GM20431 (cell line): ENCODE measurements around the gene GNB1L.

Experiments
- in situ Hi-C: fragments of 300-500 bp; cut with MseI, MboI; formaldehyde crosslinking; loops from one replicate; pipeline ENCODE4 v1.15.0; 2020; ENCODE audit warnings: low sequenced_read_pairs; ENCODE audit not compliant: unreplicated experiment

The GNB1L gene

DNA sequence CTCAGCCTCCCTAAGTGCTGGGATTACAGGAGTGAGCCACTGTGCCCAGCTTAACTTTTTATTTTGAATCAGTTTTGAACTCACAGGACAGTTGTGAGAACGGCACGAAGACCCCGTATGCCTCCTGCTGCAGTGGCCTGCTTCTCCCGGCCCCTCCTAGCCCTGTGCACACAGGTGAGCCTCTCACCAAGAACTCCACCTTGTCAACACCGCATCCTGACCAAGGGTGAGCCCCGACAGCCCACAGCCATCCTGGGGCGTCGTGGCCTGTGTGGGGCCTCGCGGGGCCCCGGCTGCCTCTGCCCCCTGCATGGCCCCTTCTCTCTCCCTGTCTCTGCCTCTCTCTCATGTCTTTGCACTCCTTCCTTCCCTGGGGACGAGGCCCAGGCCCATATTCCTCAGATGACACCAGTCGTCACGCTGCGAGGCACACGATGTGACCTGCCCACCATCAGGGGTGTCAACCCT, 38.8 kb downstream of the GNB1L start:
- in situ Hi-C loops, result no loop called here

DNA sequence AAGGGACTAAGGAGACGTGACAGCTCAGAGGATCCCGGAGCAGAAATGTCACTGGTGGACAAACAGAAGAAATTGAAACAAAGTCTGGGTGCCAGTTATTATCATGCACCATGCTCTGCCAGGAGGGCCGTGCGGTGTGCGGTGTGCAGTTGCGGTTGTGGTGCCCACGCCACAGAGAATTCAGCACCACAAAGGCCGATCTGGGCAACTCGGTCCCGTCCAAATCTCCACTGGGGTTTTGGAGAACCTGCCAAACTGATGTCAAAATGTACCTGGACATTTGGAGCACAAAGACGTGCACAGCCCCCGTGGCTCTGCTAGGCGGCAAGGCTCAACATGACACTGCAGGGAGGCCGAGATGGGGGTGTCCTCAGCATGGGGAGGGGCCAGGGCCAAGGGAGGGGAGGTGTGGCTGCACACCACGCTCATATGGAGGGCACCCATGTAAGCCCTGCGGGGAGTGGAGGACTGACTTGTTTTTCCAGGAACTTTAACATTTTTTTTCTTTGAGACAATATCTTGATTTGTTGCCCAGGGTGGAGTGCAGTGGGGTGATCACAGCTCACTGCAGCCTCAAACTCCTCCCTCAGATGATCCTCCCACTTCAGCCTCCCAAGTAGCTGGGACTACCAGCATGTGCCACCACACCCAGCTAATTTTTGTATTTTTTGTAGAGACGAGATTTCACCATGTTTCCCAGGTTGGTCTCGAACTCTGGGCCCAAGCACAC, 39.4 kb downstream of the GNB1L start:
- in situ Hi-C loops, result no loop called here

DNA sequence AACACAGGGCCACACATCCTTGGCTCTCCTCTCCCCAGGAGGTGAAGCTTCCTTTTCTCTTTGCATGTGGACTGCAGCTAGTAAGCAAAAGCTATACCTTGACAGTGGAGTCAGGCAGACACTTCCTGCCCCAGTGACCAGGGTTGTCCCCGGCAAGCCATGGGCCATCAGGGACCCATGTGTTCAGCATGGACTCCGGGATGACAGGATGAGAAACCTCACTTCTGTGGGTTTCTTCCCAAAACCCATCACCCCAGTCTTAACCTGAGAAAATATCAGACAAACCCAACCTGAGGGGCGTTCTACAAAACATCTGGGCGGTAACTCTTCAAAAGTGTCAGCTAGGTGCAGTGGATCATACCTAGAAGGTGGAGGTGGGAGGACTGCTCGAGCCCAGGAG, 40.2 kb downstream of the GNB1L start:
- in situ Hi-C loops, result no loop called here

GRCh38 chr22:19812910-19813309, 41.8 kb downstream of the GNB1L start:
- in situ Hi-C loops, result no loop called here

- in situ Hi-C loops, result no loop called here
These were observed 42.6 kb downstream of the GNB1L start for GRCh38 chr22:19811811-19812771.

DNA sequence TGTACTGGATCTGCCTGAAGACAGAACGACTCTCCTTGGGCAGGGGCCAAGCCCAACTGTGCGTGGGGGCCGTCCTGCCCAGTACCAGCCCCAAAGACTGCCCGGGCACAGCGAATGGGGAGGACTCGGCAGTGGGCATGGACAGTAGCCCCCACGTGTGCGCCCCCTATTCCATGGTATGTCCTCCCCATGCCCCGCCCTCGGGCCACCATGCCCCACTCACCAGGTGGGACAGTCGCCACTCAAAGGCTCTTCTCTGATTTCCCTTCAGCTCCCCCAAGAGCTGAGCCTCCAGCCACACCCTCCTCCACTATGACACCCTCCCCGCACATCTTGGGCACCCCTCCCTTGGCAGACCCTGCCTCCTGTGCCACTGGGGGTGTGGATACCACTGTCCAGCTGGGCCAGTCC, 43.5 kb downstream of the GNB1L start:
- in situ Hi-C loops, result no loop called here

GRCh38 chr22:19810381-19811201, 44.1 kb downstream of the GNB1L start:
- in situ Hi-C loops, result no loop called here

DNA sequence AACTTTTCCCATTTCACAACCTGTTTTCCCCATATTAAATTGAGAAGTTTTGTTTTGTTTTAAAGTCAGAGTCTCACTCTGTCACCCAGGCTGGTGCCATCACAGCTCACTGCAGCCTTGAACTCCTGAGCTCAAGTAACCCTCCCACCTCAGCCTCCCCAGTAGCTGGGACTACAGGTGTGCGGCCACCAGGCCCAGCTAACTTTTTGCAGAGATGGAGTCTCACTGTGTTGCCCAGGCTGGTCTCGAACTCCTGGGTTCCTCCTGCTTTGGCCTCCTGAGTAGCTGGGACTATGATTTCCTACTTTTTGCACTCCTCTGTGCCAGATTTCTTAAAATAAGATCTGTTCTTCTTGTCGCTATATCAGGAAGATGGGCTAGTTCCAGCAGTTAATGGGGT, 44.9 kb downstream of the GNB1L start:
- in situ Hi-C loops, result no loop called here

DNA sequence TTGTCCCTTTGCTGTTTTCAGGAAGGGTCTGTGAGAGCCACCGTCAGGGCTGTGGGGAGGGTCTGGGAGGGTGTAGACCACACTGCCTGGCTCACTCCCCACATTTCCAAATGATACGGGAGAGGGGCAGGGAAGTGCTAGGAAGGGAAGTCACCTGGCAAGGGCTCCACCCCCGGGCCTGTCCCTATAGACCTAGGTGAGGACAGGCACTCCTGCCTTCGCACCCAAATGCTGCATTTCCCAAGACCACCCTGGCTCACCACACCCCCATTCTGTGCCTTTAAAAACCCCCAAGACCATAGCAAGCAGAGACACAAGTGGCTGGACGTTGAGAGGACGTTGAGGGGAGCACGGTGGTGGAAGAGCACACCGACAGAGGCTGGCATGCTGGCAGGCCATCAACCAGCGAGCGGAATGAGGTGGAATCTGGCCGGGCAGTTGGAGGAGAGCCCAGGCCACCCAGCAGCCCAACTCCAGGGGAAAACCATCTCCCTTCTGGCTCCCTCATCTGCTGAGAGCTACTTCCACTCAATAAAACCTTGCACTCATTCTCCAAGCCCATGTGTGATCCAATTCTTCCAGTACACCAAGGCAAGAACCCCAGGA, 45.7 kb downstream of the GNB1L start:
- in situ Hi-C loops, result no loop called here

DNA sequence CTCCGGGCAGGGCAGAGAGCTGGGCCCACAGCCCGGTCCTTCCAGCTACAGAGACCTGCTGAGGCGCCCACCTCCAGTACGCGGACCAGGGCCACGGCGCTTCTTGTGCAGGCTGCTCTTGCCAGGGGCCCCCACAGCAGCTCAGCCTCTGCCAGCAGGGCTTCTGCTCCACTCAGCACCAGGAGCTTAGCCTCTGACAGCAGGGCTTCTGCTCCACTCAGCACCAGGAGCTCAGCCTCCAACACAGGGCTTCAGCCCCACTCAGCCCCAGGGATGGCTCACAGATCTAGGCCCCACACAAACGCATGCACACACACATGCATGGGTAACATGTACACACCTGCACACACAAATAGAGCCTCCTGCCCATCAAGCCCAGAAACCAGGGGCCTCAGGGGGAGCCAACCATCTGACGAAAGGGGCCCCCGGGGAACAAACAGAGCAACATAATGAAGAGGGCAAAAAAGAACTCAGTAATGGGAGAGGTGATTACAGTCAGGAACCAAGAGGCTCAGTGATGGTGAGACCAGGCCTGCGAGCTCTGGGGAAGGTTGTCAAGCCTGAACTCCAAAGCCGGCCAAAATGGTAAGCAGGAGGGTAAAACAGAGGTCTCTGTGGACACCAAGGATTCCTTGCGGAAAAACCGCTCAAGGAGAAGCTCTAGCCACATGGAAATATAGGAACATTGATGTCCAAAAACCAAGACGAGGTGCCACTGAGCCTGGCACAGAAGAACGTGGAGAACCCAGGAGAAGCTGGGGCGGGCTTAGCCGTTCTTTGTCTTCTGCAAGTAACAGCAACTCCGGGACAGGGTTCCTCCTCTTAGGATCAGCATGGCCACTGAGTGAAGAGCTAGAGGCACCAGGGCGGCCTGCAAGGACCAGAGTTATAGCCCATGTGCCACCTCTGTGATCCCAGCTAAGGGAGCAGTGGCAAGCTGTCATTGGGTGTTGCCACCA, 46.5 kb downstream of the GNB1L start:
- in situ Hi-C loops, result no loop called here

GRCh38 chr22:19807161-19807913, 47.3 kb downstream of the GNB1L start:
- in situ Hi-C loops, result no loop called here

DNA sequence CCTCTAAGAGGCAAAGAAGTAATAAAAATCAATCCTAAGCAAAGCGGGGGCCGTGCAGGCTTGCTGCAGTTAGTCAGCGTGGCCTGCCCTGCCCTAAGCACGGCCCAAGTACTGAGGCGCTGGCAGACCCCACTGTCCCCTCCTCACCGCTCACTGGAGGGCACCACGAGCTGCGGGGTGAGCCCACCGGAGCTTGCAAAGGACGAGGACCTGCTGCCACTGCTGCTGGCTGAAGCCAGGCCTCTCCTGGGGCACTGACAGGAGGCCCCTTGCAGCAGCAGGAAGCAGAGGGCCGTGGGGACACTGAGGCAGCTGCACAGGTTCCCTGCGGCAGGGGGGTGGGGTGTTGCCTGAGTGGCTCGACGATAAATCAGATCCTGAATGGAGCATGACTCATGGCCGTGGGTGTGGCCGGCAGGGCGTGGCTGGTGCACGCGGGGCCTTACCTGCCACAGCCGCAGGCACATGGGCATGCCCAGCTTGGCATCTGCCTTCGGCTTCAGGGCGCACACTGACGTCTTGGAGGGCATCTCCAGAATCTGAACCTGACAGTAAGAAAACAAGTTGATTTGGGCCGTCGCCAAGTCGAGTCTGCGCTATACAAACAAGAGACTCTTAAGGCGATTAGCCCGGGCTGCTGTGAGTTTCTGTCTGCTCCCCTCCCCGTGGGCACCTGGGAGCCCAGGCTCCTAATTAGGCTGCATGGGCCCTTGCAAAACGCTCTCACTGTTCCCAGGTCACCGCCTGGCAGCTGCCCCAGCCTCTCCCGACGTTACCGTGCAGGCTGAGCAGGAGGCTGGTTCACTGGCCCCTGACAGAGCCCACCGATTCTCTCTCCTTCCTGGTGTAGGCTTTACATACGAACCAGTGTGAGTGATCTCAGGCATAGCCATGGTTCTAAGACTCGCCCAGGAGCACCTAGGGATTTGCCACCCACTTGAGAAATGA, 48.2 kb downstream of the GNB1L start:
- in situ Hi-C loops, result no loop called here

DNA sequence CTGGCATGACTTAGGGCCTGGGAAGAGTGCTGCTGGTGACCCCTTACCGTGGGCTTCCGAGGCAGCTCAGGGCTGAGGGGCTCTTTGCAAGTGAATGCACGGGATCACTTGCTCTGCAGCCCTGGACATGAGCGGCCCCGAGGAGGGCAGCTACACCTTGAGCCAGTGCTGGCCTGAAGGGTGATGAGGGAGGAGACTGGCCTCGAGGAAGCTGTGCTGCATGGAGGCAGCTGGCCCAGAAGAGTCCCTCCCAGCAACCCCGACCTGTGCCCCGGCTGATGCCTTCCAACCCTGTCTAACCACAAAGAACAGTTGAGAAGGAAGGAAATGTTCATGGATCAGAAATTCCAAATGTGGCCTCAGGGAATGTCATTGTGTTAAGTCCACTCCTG, 48.9 kb downstream of the GNB1L start:
- in situ Hi-C loops, result no loop called here

DNA sequence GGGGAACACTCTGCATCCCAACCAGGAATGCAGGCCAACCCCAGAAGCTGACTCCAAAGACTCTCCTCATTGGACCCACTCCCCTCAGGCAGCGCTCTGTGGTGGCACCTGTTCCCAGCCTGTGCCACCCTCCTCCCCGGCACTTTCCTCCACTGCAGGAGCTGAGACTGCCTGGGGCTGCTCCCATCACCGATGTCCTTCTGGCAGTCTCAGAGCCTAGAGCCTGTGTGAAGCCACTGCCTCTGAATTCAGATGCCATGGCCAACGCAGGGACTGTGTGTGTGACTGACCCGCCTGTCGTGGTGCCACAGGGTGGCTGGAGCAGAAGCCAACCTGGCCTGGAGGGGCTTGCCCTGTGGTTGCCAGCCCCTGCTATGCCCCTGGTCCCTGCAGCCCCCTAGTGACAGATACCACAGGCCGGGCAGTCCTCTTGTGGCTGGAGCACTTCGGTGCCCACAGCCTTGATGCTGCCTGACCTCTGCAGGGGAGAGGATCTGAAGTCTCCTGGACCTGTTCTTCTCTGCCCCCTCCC, 50.9 kb downstream of the GNB1L start:
- in situ Hi-C loops, result no loop called here

GRCh38 chr22:19802894-19803735, 51.6 kb downstream of the GNB1L start:
- in situ Hi-C loops, result no loop called here
